IPS-18c (cell line): Measurements from ENCODE around the gene TM9SF3.
"Not testable (repeated sequence)": the region's sequence is repeated elsewhere in the genome, so short reads cannot be mapped to it uniquely, and the experiment has no call there.

Experiments
- H3K4me3 ChIP-seq: 2 replicates; pipeline ENCODE4 v1.7.0; 2013; ENCODE audit warnings: low read depth, mild to moderate bottlenecking, low read length, moderate library complexity; ENCODE audit not compliant: insufficient read depth
- H3K9me3 ChIP-seq: one replicate; pipeline ENCODE4 v1.6.1; 2013; ENCODE audit warnings: mild to moderate bottlenecking, low read length, moderate library complexity; ENCODE audit not compliant: control insufficient read depth, insufficient read depth

TM9SF3 gene

DNA sequence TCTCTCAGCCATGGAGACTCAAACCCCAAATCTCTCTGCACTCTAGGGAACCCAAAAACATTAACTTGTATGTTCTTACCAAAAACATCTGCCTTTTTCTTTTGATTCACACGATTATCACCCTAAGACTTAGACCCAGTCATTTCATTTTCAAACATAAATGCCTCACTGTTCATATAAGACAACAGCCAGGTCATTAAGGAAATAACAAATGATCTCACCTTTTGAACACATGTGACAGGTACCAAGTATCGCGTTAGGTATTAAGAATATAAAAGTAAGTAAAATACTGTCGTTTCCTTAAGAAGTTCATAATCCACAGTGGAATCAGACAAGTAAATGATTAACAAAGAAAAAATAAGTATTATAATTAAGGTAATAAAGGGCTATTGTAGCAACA, 8.8 kb downstream of the TM9SF3 start:
- no peaks in the 10 kb centered on the region for H3K9me3 ChIP-seq
- no peak overlapping the region for H3K4me3 ChIP-seq

DNA sequence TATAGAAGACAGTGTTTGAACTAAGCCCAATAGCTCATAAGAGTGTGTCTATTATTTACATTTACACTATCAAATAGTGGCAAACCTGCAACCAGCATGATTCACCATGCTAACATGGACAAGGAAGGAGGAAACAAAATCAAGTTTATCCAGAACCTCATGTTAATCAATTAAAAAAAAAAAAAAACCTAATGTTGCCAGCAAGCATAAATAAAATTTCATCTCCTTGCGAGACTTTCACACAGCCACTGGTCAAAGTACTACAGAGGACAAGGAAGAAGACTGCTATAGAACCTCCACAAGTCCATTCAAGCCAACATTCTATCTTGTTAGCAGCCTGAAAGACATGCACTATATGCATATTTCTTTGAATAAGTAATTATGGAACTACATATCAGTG, 9.7 kb downstream of the TM9SF3 start:
- H3K9me3 ChIP-seq = no peaks in the 10 kb centered on the region

DNA sequence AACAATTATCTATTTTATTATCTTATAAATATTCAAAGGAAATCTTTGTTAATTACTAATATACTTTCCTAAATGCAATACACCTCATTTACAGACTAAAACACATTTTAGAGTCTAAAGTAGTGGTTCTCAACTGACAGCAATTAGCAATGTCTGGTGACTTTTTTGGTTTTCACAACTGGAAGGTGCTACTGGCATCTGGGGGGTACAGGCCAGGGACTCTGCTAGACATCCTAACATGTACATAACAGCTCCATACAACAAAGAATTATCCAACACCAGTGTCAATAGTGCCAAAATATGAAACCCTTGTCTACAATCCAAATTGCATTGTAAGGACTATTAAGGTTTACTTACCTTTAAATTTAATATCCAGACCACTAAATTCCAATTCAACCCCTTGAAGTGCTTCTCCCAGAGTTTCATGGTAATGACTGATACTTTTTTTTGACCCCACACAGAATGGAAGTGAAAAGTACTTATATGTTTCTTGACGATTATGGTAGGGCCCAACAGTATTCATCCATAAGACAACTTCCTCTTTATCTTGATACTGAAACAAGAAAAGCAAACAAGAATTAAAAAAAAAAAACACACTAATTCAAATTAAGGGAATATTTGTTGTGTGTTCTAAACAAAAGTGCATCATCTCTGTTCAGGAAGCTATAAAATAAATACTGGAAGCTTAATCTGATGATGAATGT, 10.4 kb downstream of the TM9SF3 start:
- no peaks in the 10 kb centered on the region for H3K9me3 ChIP-seq
- H3K4me3 ChIP-seq = no peak overlapping the region

More for the DNA sequence above, 9.7 kb downstream of the TM9SF3 start:
- H3K4me3 ChIP-seq = no peak overlapping the region

DNA sequence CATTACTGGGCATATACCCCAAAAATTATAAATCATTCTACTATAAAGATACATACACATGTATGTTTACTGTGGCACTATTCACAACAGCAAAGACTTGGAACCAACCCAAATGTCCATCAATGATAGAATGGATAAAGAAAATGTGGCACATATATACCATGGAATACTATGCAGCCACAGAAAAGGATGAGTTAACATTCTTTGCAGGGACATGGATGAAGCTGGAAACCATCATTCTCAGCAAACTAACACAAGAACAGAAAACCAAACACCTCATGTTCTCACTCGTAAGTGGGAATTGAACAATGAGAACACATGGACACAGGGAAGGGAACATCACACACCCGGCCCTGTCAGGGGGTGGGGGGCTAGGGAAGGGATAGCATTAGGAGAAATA, 12.2 kb downstream of the TM9SF3 start:
- H3K4me3 ChIP-seq, H3K9me3 ChIP-seq: not testable (repeated sequence)

DNA sequence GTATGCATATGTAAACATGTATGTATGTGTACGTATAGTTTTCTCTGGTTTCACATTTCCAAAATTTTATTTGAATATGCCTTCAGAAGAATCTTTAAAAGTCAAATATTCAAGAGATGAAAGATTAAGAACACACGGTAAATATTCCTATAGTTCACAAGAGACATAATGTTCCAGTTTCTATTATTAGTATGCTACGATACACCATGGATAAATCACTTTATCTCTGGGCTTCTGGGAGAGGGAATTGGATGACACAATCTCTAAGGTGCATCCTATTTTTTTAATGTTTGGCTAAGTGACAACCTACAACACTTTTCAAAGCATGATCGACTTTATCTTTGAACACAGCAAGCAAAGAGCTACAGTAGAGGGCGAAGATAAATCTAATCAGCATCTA, 13.8 kb downstream of the TM9SF3 start:
- Histone ChIP-seq H3K4me3 (no peak overlapping the region), H3K9me3 (no peaks in the 10 kb centered on the region)

DNA sequence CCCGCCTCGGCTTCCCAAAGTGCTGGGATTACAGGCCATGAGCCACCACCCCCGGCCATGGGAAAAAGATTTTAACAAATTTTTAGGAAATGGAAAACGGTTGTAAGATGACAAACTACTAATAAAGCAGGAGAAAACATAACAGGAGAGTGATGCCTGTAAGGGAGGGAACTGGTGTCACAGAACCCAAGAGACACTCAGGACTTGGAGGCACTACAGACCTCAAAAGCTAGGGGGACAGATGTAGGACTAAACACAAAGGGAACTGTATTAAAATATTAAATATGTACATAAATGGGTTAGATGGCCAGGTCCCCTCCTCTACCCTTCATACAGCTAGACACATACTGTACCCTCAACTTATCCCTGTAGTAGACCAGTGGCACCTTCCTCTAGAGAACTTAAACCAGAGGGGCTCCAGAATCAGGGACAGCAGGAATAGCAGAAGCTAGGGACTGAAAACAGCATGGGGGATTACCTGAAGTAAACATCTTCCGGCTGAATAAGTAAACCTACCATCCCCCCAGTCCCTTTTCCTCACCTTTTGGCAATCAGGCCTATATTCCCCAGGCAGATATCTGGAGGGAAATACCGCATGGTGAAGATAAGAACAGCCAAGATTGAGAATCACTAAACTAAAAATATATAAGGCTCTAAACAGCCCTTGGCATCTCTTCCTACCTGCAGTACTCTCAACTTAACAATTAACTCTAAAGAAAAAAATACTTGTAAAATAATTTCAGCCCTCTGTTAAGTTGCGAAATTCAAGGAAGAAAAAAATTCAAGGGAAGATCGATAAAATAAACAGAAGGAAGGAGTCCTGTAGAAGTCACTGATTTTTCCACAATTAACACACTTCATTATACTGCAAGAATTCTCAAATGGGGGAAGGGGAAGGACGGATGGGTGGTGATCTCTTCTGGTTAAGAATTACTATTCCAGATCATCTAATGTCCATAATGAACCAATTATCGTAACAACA, 15.5 kb downstream of the TM9SF3 start:
- H3K9me3 ChIP-seq = no peaks in the 10 kb centered on the region
- H3K4me3 ChIP-seq = no peak overlapping the region

DNA sequence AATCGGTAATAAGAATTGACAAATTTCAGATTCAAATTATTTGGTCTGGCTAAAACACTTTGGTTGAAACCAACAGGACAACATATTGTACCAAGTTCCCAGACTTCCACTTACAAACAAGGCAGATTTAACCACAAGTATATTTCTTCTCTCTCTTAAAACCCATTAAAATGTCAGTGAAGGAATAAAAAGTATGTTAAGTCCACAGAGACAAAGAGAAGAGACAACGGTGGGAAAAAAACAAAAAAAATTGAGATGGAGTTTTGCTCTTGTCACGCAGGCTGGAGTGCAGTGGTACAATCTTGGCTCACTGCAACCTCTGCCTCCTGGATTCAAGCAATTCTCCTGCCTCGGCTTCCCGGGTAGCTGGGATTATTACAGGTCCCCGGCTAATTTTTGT, 16.3 kb downstream of the TM9SF3 start:
- no peak overlapping the region for H3K4me3 ChIP-seq
- no peaks in the 10 kb centered on the region for H3K9me3 ChIP-seq

DNA sequence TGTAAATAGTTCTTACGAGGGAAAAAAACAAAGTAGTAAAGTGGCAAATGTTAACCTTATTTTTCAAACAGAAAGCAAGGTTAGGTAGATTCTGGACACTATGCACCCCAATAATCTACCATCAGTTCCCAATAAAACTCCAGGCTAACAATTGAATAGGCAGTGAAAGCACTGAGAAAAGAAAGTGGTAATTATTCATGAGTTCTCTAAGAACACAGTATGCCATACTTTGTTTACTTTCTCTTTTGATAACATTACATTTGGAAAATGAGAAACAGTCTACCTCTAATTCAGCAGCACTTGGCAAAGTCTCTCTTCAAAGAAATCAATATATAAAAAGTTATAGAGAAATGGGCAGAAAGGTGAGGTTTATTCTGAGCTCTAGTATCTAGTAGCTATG, 18.4 kb downstream of the TM9SF3 start:
- no peaks in the 10 kb centered on the region for H3K9me3 ChIP-seq
- no peak overlapping the region for H3K4me3 ChIP-seq

DNA sequence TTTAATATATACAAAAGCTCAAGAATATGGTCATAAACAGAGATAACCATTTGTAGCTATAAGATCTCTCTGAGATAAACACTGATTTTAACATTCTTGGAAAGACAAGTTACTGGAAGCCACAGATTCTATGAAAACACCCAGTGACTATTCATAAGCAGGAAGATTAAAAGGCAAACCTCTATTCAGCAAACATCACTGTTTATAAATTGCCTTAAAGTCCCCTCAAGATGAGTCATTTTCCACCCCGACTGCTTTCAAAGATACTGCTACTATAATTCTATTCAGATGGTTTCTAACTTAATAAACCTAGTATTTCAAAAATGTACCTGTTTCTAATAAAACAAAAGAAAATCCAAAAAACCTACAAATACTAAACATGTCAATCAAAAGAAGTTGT, 21.0 kb downstream of the TM9SF3 start:
- H3K9me3 ChIP-seq = no peaks in the 10 kb centered on the region

DNA sequence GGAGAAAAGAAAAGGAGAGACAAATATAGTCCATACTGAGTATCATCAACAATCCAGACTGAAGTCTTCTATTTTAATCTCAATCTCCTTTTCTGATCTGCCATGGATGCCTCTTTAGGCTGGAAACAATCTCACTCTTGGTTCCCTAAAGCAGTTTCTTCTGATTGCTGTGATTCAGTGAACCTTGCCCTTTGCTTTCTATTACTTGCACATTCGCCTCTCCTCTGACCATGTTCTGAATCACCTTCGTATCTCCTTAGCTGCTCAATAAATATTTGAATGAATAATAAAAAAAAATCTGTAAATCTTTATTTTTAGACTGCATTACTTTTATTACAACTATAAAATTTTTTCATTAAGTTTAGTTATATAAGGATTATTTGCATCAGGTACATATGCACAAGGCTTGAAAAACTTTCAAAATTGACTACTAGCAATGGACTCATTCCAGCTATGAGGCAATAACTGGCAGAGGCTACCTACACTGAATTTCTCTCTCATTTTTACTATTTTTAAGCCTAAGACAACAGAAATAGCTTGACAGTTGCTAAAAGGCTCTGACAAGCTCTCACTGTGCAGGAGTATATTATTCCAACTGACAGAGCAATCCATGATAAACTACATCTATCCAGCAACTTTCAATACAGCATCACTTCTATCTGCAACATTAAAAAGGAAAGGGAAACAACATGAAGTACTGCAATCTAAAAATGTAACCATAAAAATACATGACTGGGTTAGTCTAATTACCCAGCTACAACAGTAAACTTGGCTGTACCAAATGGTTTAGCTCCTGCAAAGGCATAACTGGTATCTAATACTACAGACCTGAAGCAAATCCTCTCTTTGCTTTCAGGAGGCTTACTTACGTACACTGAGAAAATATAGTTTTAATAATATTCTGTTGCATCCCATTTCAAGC, 25.6 kb downstream of the TM9SF3 start:
- Histone ChIP-seq H3K4me3 (no peak overlapping the region), H3K9me3 (no peaks in the 10 kb centered on the region)

More for the DNA sequence above, 21.0 kb downstream of the TM9SF3 start:
- H3K4me3 ChIP-seq = no peak overlapping the region

DNA sequence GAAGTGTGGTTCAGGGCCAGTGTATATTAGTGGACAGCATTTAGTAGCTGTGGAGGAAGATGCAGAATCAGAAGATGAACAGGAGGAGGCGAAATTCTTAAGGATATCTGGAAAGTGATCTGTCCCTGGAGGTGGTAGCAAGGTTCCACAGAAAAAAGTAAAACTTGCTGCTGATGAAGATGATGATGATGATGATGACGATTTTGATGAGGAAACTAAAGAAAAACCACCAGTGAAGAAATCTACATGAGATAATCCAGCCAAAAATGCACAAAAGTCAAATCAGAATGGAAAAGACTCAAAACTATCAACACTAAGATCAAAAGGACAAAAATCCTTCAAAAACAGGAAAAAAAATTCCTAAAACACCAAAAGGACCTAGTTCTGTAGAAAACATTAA, 26.3 kb downstream of the TM9SF3 start:
- Histone ChIP-seq H3K4me3 (no peak overlapping the region), H3K9me3 (no peaks in the 10 kb centered on the region)

DNA sequence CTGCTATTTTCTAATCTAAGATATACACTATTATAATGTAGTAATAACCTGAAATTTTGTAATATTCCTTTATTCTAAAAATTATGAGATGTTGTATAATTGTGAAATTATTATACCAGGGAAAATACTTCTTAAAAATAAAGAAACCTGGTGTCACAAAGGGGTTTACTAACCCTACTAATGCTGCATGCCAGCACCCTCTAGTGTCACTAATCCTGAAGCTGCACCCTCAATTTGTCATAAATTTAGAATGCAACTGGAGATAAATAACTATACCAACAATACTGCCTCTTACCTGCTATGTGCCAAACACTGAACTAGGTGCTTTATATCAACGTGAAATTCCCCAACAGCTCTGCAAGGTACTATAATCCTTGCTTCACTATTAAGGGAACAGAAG, 30.8 kb downstream of the TM9SF3 start:
- Histone ChIP-seq H3K4me3 (no peak overlapping the region), H3K9me3 (no peaks in the 10 kb centered on the region)

DNA sequence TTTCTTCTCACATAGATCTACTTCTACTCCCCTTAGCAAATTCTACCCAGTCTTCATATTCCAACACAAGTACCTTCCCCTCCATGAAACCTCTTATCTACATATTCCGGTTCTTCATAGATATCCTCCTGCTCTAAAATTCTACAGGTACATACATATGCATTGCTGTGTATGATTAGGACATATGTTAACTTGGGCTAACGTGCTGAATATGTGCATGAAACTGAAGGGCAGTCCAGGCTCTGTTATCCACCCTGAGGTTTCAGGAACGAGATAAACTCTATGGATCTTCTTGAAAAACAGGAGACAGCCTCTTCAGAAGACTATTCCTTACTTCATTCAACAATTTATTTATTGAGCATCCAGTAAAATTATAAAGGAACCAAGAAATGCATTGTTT, 31.5 kb downstream of the TM9SF3 start:
- Histone ChIP-seq H3K4me3 (no peak overlapping the region), H3K9me3 (no peaks in the 10 kb centered on the region)

DNA sequence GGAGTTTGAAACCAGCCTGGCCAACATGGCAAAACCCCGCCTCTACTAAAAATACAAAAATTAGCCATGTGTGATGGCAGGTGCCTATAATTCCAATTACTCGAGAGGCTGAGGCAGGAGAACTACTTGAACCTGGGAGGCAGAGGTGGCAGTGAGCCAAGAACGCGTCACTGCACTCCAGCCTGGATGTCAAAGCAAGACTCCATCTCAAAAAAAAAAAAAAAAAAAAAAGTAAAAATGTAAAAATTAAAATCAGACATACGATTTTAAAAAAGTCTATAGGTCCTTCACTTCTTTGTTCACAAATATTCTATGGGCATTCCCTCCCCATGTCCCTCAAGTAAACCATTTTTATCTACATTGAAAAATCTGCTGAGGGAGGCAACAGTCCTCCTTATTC, 38.2 kb downstream of the TM9SF3 start:
- H3K4me3 ChIP-seq = no peak overlapping the region
- no peaks in the 10 kb centered on the region for H3K9me3 ChIP-seq

DNA sequence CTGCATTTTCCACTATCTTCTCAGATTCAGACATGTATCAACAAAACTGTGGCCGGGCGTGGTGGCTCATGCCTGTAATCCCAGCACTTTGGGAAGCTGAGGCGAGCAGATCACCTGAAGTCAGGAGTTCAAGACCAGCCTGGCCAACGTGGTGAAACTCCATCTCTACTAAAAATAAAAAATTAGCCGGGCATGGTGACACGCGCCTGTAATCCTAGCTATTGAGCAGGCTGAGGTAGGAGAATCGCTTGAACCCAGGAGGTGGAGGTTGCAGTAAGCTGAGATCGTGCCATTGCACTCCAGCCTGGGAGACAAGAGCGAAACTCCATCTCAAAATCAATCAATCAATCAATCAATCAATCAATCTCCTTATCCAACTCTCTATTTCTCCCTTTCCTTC, 41.3 kb downstream of the TM9SF3 start:
- H3K9me3 ChIP-seq, H3K4me3 ChIP-seq: not testable (repeated sequence)

DNA sequence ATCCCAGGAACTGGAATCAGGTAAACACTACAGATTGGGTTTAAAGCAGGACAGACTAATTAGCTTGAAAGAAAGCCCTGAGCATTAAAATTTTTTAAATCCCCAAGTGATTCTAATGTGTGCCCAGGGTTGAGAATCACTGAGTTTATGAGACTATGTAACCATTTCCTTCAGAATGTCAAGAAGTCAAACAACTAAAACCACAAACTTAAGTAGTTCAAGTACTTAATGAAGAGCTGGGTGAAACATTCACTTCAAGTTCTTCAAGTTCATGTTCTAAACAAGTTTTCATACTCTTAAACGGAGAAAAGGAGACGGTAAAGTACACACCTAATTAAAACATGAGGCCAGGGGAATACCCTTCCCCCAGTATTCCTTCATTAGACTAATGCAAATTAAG, 44.9 kb downstream of the TM9SF3 start:
- H3K4me3 ChIP-seq = no peak overlapping the region

DNA sequence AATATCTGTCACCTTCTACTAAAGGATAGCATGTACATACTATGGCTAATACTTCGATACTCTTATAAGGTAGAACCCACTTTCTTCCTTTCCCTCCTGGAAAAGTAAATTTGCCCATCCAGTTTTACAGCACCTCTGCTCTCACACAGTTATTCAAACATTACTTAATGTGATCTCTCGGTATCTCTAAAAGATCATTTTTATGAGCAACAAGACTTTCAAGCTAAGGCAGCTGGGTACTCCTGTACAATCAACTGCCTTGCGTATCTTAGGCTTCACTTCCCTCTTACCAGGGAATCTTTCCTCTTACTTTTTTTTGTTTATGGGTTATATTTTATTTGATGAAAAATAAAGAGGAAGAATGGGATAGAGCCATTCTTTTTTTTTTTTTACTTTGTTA, 46.6 kb downstream of the TM9SF3 start:
- no peak overlapping the region for H3K4me3 ChIP-seq
- no peaks in the 10 kb centered on the region for H3K9me3 ChIP-seq

More for the DNA sequence above, 44.9 kb downstream of the TM9SF3 start:
- no peaks in the 10 kb centered on the region for H3K9me3 ChIP-seq
